GM19351 (cell line): ENCODE data around the gene STIMATE.

Experiments
- ATAC-seq: cut with Tn5 transposase; IDR thresholded peaks from one replicate; pipeline ENCODE4 v1.9.1; 2021; ENCODE audit warnings: mild to moderate bottlenecking, moderate library complexity; ENCODE audit not compliant: unreplicated experiment

STIMATE gene

DNA sequence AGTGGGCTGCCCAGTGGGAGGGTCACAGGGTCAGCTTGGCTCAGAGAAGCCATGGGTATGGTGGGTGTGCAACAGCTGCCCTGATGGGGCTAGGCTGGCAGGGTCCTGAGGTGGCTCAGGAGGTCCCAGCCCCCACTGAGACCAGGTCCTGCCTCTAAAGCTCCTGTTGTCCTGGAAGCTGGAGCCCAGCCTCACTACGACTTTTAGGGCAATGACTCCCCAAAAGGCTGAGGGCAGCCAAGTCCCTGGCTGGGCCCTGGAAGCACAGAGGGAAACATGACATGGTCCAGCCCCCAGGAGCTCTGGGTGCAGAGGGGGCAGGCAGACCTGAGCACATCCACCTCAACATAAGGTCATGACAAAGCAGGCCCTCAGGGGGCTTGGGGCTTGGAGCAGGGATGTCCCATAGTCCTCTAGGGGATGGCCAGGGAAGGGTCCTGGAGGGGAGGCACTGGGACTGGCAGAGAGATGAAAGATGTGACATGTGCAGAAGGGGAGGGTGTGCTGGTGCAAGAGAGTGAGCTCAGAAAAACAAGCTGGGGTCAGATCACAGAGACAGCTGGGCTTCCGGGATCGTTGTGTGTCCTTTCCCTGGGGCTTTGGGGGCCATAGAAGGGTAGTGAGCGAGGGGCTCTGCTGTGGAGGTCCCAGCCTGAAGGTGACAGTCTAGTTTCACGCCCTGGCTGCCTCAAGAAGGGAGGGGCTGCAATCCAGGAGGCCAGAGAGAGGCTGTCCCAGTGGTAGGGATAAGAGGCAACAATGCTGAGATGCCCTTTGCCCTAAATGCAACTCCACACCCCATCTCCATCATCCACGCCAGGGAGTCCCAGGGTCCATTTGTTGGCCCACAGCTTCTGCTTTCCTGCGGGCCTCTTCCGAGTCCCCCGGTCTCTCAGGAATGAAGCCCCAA is 103.4 kb downstream of the STIMATE start:
- no peak for ATAC-seq

DNA sequence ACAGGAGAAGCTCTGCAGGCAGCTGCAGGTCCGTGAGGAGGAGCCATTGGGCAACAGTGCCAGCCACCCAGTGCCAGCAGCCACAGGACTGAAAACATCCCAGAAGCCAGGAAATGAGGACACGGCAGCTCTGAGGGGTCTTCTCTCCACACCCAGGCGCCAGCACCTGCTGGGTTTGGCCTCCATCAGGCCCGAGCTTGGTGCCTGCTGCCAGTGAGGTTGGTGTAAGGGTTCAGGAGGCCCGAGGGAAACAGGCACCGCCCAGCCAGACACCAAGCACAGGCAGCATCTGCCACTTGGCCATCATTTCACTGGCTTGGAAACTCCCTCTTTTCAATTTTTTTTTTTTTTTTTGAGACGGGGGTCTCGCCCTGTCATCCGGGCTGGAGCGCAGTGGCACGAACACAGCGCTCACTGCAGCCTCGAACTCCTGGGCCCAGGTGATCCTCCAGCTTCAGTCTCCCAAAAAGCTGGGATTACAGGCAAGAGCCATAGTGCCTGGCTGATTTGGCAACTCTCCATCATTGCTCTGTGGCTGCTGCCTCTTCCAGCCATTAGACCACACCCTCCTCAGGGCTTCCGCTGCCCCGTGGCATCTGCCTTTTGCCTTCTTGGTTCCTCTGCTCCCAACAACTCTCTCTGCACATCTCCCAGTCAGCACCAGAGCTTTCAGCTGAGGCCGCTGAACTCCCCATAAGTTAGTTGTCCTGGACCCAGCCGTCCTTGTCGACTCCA is 104.2 kb downstream of the STIMATE start:
- ATAC-seq, result no peak

DNA sequence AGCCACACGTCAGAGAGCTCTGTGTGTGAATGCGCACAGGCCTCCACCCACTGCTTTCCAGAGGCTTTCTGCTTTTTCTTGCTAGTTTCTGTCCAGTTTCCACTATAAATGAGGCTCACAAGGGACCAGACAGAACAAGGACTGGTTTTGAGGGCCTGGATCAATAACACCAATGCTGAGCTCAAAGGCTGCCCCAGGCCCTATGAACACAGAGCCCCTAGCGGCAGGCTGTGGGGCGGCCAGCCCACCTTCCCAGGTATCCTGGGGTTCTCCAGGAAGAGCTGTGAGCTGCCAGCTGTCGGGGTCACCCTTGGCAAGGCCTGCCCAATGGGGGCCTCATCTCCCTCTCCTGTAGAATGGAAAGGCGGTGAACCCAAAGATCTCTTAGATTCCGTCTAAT is 104.9 kb downstream of the STIMATE start:
- ATAC-seq, result no peak

DNA sequence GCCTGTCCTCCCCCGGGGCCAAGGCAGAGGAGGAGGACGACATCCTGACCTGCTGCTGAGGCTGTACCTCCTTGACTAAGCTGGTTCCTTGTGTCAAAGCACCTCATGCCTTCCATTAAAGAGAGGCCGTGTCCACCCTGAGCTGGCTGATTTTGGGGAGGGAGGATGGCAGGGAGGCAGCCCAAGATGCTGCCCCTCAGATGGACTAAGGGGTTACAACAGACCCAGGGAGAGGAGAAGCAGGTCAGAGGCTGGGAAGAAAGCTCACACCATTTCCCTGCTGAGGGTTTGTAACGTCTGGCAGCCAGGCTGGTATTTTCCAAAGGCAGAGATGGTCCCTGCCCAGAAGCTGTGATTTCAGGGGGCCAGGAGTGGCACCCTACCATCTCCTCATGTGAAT is 105.4 kb downstream of the STIMATE start:
- no peak for ATAC-seq

DNA sequence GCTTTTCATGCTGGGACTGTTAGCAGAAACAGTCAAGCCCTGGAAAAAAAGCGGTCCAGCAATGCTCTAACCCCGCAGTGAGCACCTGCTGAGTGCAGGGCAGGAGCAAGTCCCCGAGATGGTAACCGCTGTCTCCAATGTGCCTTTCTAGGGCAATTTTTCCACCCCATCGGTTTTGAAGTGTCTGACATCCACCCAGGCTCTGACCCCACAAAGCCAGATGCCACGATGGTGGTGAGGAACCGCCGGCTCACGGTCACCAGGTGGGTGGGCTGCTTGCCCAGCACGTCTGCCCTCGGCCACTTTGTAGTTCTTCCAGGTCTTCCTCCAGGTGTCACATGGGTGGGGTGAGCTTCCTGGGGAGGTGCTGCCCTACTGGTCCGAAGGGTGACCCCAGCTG is 106.0 kb downstream of the STIMATE start:
- no peak for ATAC-seq

DNA sequence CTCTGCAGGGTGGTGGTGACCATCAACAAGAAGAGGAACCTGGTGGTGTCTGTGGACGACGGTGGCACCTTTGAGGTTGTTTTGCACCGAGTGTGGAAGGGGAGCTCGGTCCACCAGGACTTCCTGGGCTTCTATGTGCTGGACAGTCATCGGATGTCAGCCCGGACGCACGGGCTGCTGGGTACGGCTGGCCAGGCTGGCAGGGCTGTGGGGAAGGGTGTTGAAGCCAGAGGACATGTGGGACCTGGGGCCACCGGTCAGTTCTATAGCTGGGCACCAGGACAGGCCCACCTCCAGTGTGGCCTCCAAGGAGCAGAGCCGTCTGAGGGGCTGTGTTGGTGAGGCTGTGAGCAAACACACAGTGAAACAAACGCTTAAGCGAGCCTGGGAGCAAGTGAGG is 106.6 kb downstream of the STIMATE start:
- ATAC-seq, result no peak

DNA sequence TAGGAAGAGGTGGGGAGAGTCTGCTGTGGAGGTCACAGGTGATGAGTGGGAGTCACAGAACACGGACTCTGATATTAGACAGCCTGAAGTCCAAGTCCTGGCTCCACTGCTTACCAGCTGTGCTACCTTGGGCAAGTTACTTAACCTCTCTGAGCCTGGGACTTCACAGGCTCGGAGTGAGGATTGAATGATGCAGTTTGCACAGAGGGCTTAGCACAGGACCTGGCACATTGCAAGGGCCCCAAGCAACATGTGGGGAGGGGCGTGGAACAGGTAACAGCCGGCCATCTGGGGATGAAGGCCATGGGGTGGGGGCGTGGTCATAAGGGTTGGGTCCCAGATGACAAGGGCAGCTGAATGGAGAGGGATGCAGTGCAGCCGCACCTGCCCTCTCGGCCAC is 107.0 kb downstream of the STIMATE start:
- ATAC-seq, result no peak

DNA sequence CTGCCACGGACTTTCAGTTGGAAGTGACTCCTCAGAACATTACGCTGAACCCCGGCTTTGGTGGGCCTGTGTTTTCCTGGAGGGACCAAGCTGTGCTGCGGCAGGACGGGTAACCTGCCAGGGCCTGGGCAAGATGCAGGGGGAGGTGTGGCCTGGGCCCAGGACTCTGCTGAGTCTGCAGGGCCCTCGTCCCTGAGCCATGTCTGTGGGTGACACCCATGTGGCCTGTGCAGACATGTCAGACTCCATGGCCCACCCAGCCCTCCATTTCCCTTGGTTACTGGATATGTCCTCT is 107.7 kb downstream of the STIMATE start:
- no peak for ATAC-seq

DNA sequence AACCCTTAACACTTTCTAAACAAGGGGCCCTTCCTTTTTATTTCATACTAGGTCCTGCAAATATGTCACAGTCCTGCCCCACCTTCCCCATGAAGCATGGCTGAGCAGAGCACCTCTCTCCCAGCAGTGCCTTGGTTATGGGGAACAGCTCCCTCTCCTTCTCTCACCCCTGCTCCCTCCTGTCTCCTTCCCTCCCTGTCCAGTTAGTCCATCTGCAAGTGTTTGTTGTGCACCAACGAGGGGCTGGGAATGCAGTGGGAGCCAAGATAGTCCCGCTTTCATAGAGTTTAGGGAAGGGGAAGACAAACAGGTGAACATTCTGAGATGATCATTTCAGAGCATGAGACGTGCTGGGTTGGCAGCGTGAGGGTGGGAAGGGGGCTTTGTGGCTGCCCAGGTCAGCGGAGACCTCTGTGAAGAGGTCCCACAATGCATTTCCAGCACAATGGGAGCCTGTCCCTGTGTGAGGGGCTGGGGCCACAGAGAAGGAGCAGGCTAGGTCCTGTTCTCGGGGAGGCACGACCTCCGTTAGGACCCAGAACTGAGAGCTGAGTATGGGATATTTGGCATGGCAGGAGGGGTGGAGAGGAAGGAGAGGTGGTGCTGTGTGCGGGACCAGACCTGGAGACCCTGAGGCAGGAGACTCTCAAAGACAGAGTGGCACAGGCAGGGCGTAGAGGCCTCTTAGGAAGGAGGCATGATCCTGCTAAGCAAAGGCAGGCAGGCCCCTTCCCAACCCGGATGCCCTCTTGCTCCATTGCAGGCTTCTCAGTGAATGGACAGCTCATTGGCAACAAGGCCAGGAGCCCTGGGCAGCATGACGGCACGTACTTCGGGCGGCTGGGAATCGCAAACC is 108.2 kb downstream of the STIMATE start:
- no peak for ATAC-seq

DNA sequence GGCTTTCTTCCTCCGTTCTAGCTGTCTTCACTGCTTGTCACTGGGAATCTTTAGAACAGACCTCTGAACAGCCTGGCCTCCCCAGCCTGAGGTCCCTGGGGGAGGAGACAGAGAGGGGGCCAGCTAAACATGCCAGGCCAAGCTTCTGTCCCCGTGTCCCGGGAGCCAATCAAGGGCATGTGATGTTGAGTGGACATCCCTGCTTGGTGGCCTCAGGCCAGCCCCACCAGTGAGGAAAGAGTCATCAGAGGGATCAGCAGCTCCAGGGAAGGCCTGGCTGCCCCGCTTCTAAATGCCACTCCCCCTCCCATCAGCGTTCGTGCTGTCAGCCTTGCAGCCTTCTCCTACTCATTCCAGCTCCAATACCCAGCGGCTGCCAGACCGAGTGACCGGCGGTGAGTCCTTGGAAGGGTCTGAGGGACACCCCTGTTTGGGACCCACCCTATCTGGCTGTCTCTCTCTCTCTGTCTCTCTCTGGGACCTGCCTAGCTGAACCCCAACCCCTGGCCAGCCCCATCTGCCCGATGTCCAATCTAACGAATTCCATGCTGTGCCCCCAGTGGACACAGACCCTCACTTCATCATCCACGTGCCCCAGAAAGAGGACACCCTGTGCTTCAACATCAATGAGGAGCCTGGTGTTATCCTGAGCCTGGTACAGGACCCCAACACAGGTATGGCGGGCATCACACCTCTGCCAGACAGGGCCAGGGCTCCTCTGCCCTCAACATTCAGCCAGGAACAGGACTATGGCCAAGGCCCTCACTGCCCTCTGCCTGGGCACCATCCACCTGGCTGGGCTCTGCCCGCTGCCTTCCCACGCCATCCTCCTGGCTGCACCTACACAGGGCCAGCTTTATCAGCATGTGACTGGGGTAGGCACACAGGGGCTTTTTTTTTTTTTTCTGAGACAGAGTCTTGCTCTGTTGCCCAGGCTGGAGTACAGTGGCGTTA is 109.4 kb downstream of the STIMATE start:
- no peak for ATAC-seq

DNA sequence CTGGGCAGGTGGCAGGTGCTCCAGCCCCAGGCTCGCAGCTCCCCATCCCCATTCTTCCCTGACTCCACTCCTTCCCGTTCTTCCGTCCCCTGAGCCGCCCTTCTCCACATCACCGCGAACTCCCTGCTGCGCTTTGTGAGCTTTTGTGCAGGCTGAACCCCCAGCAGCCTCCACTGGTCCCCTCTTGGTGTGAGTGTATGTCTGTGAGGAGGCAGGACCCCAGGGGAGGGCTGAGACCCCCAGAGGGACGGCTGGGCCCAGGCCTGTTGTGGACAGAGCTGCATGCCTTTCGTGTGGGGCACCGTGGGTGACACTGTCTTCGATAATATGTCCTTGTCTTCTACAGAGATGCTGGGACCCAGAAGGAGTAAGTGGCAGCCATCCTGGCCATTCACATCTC is 110.1 kb downstream of the STIMATE start:
- no peak for ATAC-seq
